Activated CD4-positive, alpha-beta memory T cell treated with anti-CD3 and anti-CD28 coated beads, Interleukin-2, amount 10 ng/mL, durations not matched to agents 7 days and 5 days (primary cell): ENCODE data around the gene FPGS. TPM values are rescaled to one million over a fixed set of nuclear protein-coding genes. Genes with fewer than 3 reads are reported as not detected.
A peak's percentile ranks its signal among the peaks of the same experiment; 100 is the strongest.

Source experiments
- CTCF ChIA-PET: fragments of 350-600 bp; sonication (Branson Sonifier 250); formaldehyde crosslinking; loops from one replicate; lab custom pipeline; 2021; ENCODE audit warnings: antibody characterized with exemption, inconsistent platforms; lab: Charles Lee
- POLR2A ChIA-PET: fragments of 350-600 bp; sonication (Branson Sonifier 250); formaldehyde crosslinking; loops from one replicate; lab custom pipeline; 2021; ENCODE audit warnings: antibody characterized with exemption; lab: Charles Lee
- DNase-seq: peaks from one replicate; pipeline ENCODE4 v3.0.0-alpha.2; 2020
- H3K27ac Mint-ChIP-seq: one replicate; pipeline ENCODE4 v1.8.0; 2021; ENCODE audit warnings: mild to moderate bottlenecking, mixed read lengths
- H3K27me3 Mint-ChIP-seq: one replicate; pipeline ENCODE4 v1.8.0; 2021; ENCODE audit warnings: mixed read lengths
- H3K36me3 Mint-ChIP-seq: one replicate; pipeline ENCODE4 v1.8.0; 2021; ENCODE audit warnings: low read depth, mixed read lengths
- H3K4me1 Mint-ChIP-seq: one replicate; pipeline ENCODE4 v1.8.0; 2021; ENCODE audit warnings: mixed read lengths
- H3K4me3 Mint-ChIP-seq: one replicate; pipeline ENCODE4 v1.8.0; 2021; ENCODE audit warnings: mild to moderate bottlenecking, mixed read lengths
- H3K9me3 Mint-ChIP-seq: one replicate; pipeline ENCODE4 v1.8.0; 2021; ENCODE audit warnings: mixed read lengths
- total RNA-seq, 2 experiments: library from RNA; stranded (reverse); gene quantifications; one replicate each; pipeline ENCODE4 v1.2.3, GENCODE V29; 2021

FPGS gene
- total RNA-seq, 2 experiments from 2014 or later = 65.6 to 65.8 TPM

DNA sequence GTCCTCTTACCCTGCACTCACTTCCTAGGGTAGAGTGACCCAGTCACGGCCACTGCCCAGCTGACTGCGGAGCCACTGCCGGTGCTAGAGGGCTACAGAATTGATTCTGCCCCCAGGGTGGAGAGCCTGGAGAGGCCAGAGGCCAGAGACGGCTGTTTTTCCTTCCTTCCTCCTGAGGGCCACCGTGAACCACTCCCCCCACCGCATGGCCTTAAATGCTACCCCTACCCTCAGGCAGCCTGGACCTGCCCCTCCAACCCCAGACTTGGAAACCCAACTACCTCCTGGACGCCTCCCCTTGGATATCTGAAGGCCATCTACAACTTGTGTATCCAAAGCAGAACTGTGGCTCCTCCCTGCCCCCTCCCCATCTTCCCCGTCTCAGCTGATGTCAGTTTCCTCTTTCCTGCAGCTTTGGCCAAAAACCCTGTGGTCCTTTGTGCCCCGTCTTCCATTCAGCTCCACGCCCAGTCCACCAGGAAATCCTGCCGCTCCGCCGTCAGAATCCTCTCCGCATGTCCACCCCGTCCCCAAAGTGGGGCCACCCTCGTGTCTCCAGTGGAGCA is 40.5 kb upstream of the FPGS start:
- Mint-ChIP-seq H3K4me3 (no peak overlapping the region), H3K4me1 (peaks cover 40% of the 10 kb centered on the region), H3K9me3 (no peaks in the 10 kb centered on the region), H3K27ac (no peak overlapping the region), H3K27me3 (no peaks in the 10 kb centered on the region), H3K36me3 (peaks cover 76% of the 10 kb centered on the region)
- CTCF ChIA-PET = interaction anchor here (1.1 to 1.5 kb wide), 2 partner anchors 27 to 28 kb away, joined by 3 to 5 read pairs; partner anchors contain the start of gene TOR2A
- DNase-seq = no peak
- POLR2A ChIA-PET = interaction anchor here (2.0 kb wide), 1 partner anchor 9 kb away, joined by 7 read pairs; no protein-coding TSS in a partner anchor

DNA sequence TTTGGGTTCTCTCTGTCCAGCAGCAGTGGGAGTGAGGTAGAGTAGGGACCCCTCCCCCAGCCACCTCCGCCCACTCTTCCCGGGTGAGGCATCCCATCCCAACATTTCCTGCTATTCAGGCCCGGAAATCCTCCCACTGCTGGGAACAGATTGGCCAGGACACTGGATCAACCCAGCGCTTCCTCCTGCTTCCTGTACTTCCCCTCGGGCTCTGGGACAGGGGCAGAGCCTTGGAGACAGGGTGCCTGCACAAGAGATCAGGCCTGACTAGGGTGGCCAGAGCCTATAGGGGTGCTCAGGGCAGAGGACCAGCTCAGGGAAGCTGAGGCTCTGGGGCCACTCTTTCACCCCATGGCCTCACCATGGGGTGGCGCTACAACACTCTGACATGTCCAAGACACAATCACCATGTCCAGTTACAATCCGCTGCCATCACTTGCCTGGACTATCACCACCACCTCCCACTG is 38.7 kb upstream of the FPGS start:
- no peak for DNase-seq
- Mint-ChIP-seq H3K36me3 (peaks cover 84% of the 10 kb centered on the region), H3K27me3 (no peaks in the 10 kb centered on the region), H3K27ac (peak overlapping the region; percentile 28), H3K9me3 (no peaks in the 10 kb centered on the region), H3K4me3 (no peak overlapping the region), H3K4me1 (peaks cover 58% of the 10 kb centered on the region)
- ChIA-PET CTCF (interaction anchor here (0.6 to 2.3 kb wide), 7 partner anchors 12 to 146 kb away, joined by 3 to 11 read pairs (median 4); partner anchors contain the start of genes CDK9 and SH2D3C), POLR2A (interaction anchor here (0.9 to 1.7 kb wide), 3 partner anchors 12 to 21 kb away, joined by 3 to 6 read pairs (median 4); no protein-coding TSS in a partner anchor)

DNA sequence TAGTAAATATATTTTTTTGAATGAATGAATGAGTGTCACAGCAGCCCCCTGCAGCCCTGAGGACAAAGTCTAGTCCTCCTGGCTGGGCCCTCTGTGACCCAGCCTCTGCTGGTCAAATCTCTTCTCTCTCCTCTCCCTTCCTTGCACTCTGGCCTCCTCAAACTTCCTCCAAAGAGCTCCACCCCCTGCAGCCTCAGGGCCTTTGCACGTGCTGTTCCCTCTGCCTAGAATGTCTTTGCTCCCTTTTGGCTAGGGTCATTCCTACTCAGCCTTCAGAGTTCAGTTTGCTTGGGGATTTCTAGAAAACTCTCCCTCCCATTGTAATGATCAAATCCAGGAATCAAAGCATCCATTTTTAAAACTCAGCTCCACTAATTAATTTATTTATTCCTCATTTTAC is 37.3 kb upstream of the FPGS start:
- H3K27me3 Mint-ChIP-seq = no peaks in the 10 kb centered on the region
- no peak overlapping the region for H3K27ac Mint-ChIP-seq
- no peak overlapping the region for H3K4me3 Mint-ChIP-seq
- no peaks in the 10 kb centered on the region for H3K9me3 Mint-ChIP-seq
- ChIA-PET POLR2A (interaction anchor here (1.1 to 3.6 kb wide), 4 partner anchors 9 to 22 kb away, joined by 3 to 38 read pairs (median 6); partner anchors contain the start of gene CDK9), CTCF (interaction anchor here (0.8 to 7.8 kb wide), 6 partner anchors 9 to 155 kb away, joined by 3 to 90 read pairs (median 3); partner anchors contain the start of genes CDK9 and TOR2A)
- DNase-seq = no peak
- peaks cover 71% of the 10 kb centered on the region for H3K4me1 Mint-ChIP-seq
- peaks cover 89% of the 10 kb centered on the region for H3K36me3 Mint-ChIP-seq

DNA sequence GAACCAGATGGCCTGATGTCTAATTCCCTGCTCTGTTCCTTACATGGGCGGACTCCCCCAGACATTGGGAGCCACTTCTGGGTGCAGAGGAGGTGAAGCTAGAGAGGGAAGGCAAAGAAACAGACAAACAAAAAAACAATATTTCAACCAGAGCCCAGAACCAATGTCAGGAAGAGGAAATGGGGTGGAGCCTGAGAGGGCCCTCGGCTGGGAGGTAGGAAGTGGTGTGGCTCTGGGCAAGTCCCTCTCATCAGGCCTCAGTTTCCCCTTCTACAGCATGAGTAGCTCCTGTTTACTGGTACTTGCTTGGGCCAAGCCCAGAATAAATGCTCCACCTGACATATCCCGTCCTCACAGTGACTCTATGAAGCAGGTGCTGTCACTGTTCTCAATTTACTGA is 35.3 kb upstream of the FPGS start:
- H3K27ac Mint-ChIP-seq = peak overlapping the region; percentile 84
- H3K4me1 Mint-ChIP-seq = peaks cover 86% of the 10 kb centered on the region
- ChIA-PET CTCF (interaction anchor here (1.0 to 7.8 kb wide), 6 partner anchors 9 to 103 kb away, joined by 3 to 90 read pairs (median 4); partner anchors contain the start of genes CDK9, SH2D3C and TOR2A), POLR2A (interaction anchor here (0.8 to 3.6 kb wide), 7 partner anchors 9 to 136 kb away, joined by 3 to 38 read pairs (median 6); partner anchors contain the start of genes CDK9, SH2D3C and TOR2A)
- no peaks in the 10 kb centered on the region for H3K9me3 Mint-ChIP-seq
- H3K4me3 Mint-ChIP-seq = peak overlapping the region; percentile 64
- peak; percentile 33 for DNase-seq
- H3K27me3 Mint-ChIP-seq = no peaks in the 10 kb centered on the region
- H3K36me3 Mint-ChIP-seq = peaks cover 95% of the 10 kb centered on the region

DNA sequence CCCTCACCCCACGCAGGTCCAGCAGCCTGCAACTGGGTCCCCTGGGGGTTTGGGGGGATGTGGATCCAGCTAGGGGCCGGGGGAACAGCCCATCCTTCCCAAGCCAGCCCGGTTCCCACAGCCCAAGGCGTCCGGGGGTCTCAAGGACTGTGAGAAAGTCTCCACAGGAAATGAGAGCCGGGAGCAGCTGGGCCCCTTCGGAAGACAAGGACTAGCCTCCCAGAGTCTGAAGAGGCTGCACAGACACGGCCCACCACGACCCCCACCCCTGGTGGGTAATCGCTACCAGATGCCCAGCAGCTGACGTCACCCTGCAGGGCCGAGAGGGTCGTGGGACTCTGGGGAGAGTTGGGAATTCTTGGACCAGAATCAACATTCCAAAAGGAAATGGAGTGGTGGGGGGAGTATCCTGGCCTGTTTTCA is 34.8 kb upstream of the FPGS start:
- peaks cover 93% of the 10 kb centered on the region for H3K36me3 Mint-ChIP-seq
- H3K4me1 Mint-ChIP-seq = peaks cover 86% of the 10 kb centered on the region
- no peaks in the 10 kb centered on the region for H3K9me3 Mint-ChIP-seq
- ChIA-PET CTCF (interaction anchor here (1.0 to 7.8 kb wide), 6 partner anchors 8 to 103 kb away, joined by 3 to 90 read pairs (median 4); partner anchors contain the start of genes CDK9, SH2D3C and TOR2A), POLR2A (interaction anchor here (0.8 to 3.6 kb wide), 6 partner anchors 8 to 136 kb away, joined by 3 to 38 read pairs (median 6); partner anchors contain the start of genes CDK9, SH2D3C and TOR2A)
- DNase-seq = no peak
- H3K4me3 Mint-ChIP-seq = peak overlapping the region; percentile 64
- no peaks in the 10 kb centered on the region for H3K27me3 Mint-ChIP-seq
- H3K27ac Mint-ChIP-seq = peak overlapping the region; percentile 84

DNA sequence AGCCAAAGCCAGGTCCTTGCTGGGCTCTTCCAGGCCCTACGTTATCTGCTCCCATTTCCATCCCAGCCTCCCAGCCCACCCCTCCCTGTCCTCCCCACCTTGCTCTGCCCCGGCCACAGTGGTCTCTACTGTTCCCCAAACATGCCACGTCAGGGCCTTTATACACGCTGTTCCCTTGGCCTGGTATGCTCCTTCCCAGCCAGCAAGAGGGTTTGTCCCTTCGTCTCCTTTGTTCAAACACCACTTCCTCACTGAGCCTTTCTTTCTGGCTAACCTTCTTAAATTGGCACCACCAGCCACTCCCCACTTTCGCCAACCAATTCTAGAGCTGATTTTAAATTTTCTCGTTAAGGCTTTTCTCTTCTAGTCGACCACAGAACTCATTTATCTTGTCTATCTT is 34.0 kb upstream of the FPGS start:
- Mint-ChIP-seq H3K27me3 (no peaks in the 10 kb centered on the region), H3K36me3 (peaks cover 89% of the 10 kb centered on the region), H3K4me3 (peak overlapping the region; percentile 12), H3K9me3 (no peaks in the 10 kb centered on the region), H3K4me1 (peaks cover 84% of the 10 kb centered on the region), H3K27ac (peak overlapping the region; percentile 78)
- DNase-seq = no peak
- CTCF ChIA-PET = interaction anchor here (1.7 to 7.8 kb wide), 2 partner anchors 14 to 101 kb away, joined by 5 to 90 read pairs; partner anchors contain the start of gene CDK9
- POLR2A ChIA-PET = interaction anchor here (1.7 to 4.6 kb wide), 2 partner anchors 16 to 33 kb away, joined by 6 to 77 read pairs; partner anchors contain the start of genes CDK9 and TOR2A

DNA sequence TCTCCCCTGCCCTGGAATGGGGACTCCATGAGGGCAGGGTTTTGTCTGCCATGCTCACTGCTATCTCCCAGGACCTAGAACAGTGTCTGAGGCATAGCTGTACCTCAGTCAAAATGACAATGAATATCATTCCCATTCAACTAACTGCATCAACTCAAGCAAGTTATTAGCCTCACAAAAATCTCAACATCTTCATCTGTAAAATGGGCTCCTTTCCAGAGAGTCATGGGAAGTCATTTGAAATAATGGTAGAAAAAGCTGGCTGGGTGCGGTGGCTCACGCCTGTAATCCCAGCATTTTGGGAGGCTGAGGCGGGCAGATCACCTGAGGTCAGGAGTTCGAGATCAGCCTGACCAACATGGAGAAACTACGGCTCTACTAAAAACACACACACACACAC is 33.6 kb upstream of the FPGS start:
- POLR2A ChIA-PET = interaction anchor here (1.0 to 4.6 kb wide), 5 partner anchors 9 to 135 kb away, joined by 3 to 77 read pairs (median 6); partner anchors contain the start of genes CDK9, SH2D3C and TOR2A
- H3K4me3 Mint-ChIP-seq = peak overlapping the region; percentile 12
- CTCF ChIA-PET = interaction anchor here (7.8 kb wide), 1 partner anchor 13 kb away, joined by 90 read pairs; the partner anchor contains the start of gene CDK9

DNA sequence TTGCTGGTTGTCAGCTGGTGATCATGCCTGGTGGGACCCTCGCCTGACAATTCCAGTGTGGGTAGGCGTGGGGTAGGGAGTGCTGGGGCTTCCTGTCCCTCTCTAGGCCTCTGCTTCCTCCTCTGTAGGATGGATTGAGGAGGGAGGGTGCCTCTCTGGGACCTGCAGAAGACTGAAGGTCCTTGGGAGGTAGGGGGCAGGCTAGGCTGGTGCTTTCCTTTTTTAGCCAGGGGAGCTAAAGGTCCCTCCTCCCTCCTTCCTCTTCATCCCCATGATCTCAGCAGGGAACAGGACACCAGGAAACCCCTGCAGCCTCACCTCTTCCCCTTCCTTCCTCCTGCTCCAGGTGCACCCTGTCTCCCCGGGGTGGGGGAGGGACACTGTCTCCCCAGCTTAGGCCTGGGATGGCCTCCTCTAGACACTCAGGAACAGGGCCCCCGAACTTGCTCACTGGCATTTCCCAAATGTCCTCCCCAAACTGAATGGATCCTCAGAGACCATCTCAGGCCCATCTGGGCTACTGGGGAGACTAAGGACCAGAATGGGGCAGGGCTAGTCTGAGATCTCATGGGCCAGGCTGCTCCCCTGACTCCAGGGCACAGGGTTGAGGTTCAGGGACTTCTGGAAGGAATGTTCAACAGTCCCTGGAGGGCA is 32.6 kb upstream of the FPGS start:
- Mint-ChIP-seq H3K27me3 (no peaks in the 10 kb centered on the region), H3K36me3 (peaks cover 84% of the 10 kb centered on the region), H3K9me3 (no peaks in the 10 kb centered on the region), H3K4me3 (peak overlapping the region; percentile 86), H3K27ac (peak overlapping the region; percentile 89), H3K4me1 (peaks cover 88% of the 10 kb centered on the region)
- no peak for DNase-seq
- POLR2A ChIA-PET = interaction anchor here (0.9 to 4.6 kb wide), 9 partner anchors 8 to 142 kb away, joined by 3 to 77 read pairs (median 5); partner anchors contain the start of genes CDK9, FPGS, SH2D3C and TOR2A
- CTCF ChIA-PET = interaction anchor here (1.4 to 7.8 kb wide), 4 partner anchors 13 to 151 kb away, joined by 6 to 90 read pairs (median 18); partner anchors contain the start of genes CDK9 and TOR2A

More for the DNA sequence above, 33.6 kb upstream of the FPGS start:
- no peaks in the 10 kb centered on the region for H3K27me3 Mint-ChIP-seq
- peak overlapping the region; percentile 78 for H3K27ac Mint-ChIP-seq
- peaks cover 85% of the 10 kb centered on the region for H3K4me1 Mint-ChIP-seq
- DNase-seq = no peak
- H3K9me3 Mint-ChIP-seq = no peaks in the 10 kb centered on the region
- H3K36me3 Mint-ChIP-seq = peaks cover 89% of the 10 kb centered on the region

DNA sequence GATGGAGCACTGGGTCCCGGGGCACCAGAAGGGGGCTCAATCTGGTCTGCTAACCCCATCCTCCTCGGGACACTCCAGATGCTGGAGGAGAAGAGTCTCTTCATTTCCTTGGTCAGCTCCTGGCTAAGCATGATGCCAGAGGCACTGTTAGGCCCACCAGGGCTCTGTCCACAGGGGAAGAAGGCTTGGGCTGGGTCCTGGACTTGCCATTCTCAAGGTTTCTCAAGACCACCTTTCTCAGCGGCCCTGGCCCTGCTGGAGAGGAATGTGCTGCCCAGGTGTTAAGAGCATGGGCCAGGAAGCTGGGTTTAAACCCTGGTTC is 32.1 kb upstream of the FPGS start:
- ChIA-PET CTCF (interaction anchor here (0.9 to 7.8 kb wide), 7 partner anchors 10 to 172 kb away, joined by 3 to 90 read pairs (median 6); partner anchors contain the start of genes CDK9, PTRH1, TOR2A and TTC16), POLR2A (interaction anchor here (0.6 to 4.6 kb wide), 13 partner anchors 9 to 142 kb away, joined by 3 to 77 read pairs (median 5); partner anchors contain the start of genes CDK9, FPGS and TOR2A)
- Mint-ChIP-seq H3K36me3 (peaks cover 79% of the 10 kb centered on the region), H3K9me3 (no peaks in the 10 kb centered on the region), H3K27ac (peak overlapping the region; percentile 89), H3K4me1 (peaks cover 84% of the 10 kb centered on the region), H3K27me3 (no peaks in the 10 kb centered on the region), H3K4me3 (peak overlapping the region; percentile 86)
- no peak for DNase-seq

DNA sequence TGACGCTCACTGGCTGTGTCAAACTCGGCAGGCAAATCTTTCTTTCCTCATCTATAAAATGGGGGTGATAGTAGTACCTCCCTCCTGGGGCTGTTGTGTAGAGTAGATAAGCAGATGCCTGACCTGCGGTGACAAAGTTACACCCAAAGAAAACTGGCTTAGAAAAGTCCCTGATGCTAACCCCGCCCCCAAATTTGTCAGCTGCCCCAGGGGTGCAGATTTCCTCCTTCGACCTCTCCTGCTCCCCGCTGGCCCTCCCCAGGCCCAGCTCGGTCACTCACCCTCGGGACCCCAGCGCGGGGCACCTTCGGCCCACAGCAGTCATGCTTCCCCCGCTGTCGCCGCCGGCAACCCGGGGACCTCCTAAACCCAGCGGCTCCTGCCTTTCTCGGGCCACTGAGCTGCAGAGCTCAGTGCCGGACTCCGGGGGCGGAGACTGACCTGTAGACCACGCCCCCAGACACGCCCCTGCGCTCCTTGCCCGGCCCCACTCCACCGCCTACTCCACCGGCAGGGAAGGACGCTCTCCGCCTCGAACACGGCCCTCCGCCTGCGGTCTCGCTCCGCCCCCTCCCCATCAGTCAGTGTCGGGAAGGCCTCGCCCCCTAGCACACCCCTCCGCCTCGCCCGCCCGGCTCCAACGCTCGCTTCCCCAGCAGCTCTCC is 31.6 kb upstream of the FPGS start:
- peak overlapping the region; percentile 89 for H3K27ac Mint-ChIP-seq
- peaks cover 74% of the 10 kb centered on the region for H3K36me3 Mint-ChIP-seq
- H3K4me3 Mint-ChIP-seq = peak overlapping the region; percentile 86
- POLR2A ChIA-PET = interaction anchor here (0.6 to 4.6 kb wide), 13 partner anchors 9 to 141 kb away, joined by 3 to 77 read pairs (median 5); partner anchors contain the start of genes CDK9 and TOR2A
- DNase-seq = peak; percentile 98
- peaks cover 81% of the 10 kb centered on the region for H3K4me1 Mint-ChIP-seq
- no peaks in the 10 kb centered on the region for H3K9me3 Mint-ChIP-seq
- H3K27me3 Mint-ChIP-seq = no peaks in the 10 kb centered on the region
- CTCF ChIA-PET = interaction anchor here (0.8 to 7.8 kb wide), 9 partner anchors 10 to 172 kb away, joined by 3 to 90 read pairs (median 6); partner anchors contain the start of genes CDK9, PTRH1, TOR2A and TTC16

DNA sequence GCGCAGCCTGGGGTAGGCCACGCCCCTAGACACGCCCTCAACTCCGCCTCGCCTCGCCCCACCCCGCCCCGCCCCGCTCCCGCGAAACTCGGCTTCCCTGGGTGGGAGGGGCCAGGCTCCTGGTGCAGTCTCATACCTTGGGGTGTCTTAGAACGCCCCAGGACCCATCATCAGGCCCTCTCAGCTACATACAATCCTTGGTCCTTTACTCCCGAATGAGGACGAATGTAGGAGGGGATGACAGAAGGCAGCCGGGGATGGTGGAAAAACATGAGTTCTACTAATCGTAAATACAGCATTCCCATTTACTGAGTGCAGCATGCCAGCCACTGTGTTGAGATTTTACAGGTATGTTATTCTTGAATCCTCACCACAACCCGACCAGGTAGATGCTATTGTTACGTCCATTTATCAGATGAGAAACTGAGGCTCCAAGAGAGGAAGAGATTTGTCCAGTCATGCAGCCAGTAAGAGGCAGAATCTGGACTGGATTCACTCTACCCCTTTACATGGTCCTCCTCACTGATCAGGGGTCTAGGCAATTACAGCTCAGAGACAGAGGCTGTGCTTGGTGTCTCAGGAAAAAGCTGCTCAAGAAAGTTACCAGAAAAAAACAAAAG is 31.0 kb upstream of the FPGS start:
- Mint-ChIP-seq H3K27ac (peak overlapping the region; percentile 89), H3K4me1 (peaks cover 81% of the 10 kb centered on the region)
- POLR2A ChIA-PET = interaction anchor here (0.9 to 4.6 kb wide), 11 partner anchors 8 to 134 kb away, joined by 3 to 77 read pairs (median 5); partner anchors contain the start of genes CDK9 and TOR2A

More for the DNA sequence above, 31.0 kb upstream of the FPGS start:
- Mint-ChIP-seq H3K36me3 (peaks cover 75% of the 10 kb centered on the region), H3K4me3 (peak overlapping the region; percentile 86), H3K9me3 (no peaks in the 10 kb centered on the region), H3K27me3 (no peaks in the 10 kb centered on the region)
- DNase-seq = no peak
- CTCF ChIA-PET = interaction anchor here (0.8 to 7.8 kb wide), 9 partner anchors 11 to 171 kb away, joined by 3 to 90 read pairs (median 6); partner anchors contain the start of genes CDK9, PTRH1, TOR2A and TTC16
